ENCODE data around the gene ZIC1. TPM values are rescaled to one million over a fixed set of nuclear protein-coding genes. Genes with fewer than 3 reads are reported as not detected.

The ZIC1 gene
- total and polyA plus RNA-seq, 2 of the 13 experiments (the other 11 are each of a cell fraction or from before 2014, with no cell fraction given), result not detected

GRCh38 chr3:147385059-147386012 lies 23.8 kb upstream of the ZIC1 start:
- intact Hi-C loops (cut with micrococcal nuclease; ENCODE audit: unreplicated experiment), result no loop called here
- in situ Hi-C loops (cut with HindIII; ENCODE audit: extremely low pct_ligation_motif_present, low pct_unique_long_range_greater_than_20kb), result no loop called here

More at GRCh38 chr3:147385059-147386012, 23.8 kb upstream of the ZIC1 start:
- H3K36me3 ChIP-seq (replicated peaks in 1 of 2; ENCODE audit: control insufficient read depth in 1 of 2, insufficient read depth in 2 of 2, low read length in 2 of 2), result no peaks in the 10 kb centered on the region
- H3K9me3 ChIP-seq (ENCODE audit: low read length), result no peaks in the 10 kb centered on the region
- no peaks in the 10 kb centered on the region for H4K20me1 ChIP-seq (ENCODE audit: insufficient read depth, low read length)
- H3K27ac ChIP-seq (ENCODE audit: extremely low read length, insufficient read depth, low read length), result no peak overlapping the region
- 34% methylated on average over 18 of the region's 23 CpGs for WGBS (ENCODE audit: low lambda C conversion rate)
- H3K4me1 ChIP-seq (ENCODE audit: insufficient read depth, low read length), result no peaks in the 10 kb centered on the region
- no peak overlapping the region for H2AFZ ChIP-seq (ENCODE audit: low read length)
- no peak overlapping the region for H3K4me3 ChIP-seq (replicated peaks in 1 of 3; ENCODE audit: insufficient read depth in 1 of 3, low read depth in 2 of 3, low read length in 3 of 3)
- H3K79me2 ChIP-seq (ENCODE audit: insufficient read depth, low read length), result no peaks in the 10 kb centered on the region
- no peak overlapping the region for H3K4me2 ChIP-seq (ENCODE audit: low read depth, low read length)
- no TSS peak for BruUV-seq (replicated peaks)
- DNase-seq (ENCODE audit: low spot score) (no peak), ATAC-seq (no peak), FAIRE-seq (no peak)
- POLR2A ChIA-PET, result no interaction called here
- H3K27me3 ChIP-seq (ENCODE audit: control insufficient read depth in 1 of 2, insufficient read depth in 2 of 2, low read length in 2 of 2), result peaks cover 0 to 38% of the 10 kb centered on the region in 2 experiments; a peak in 4 of 5 replicates
- CTCF ChIA-PET (ENCODE audit: low intra/inter-chr PET ratio, low total read pairs), result no interaction called here
- no peak for TF ChIP-seq REXO4 (CRISPR knock-in tag; IDR thresholded peaks at IDR 0.05; ENCODE audit: borderline replicate concordance)
- no peak for TF ChIP-seq MED13 (CRISPR knock-in tag; IDR thresholded peaks at IDR 0.05)
- TF ChIP-seq ZNF770 (CRISPR knock-in tag; IDR thresholded peaks at IDR 0.05), result no peak
- TF ChIP-seq ZNF329 (CRISPR knock-in tag; IDR thresholded peaks at IDR 0.05; ENCODE audit: low read depth), result no peak
- TF ChIP-seq FOXK2 (IDR thresholded peaks at IDR 0.05), result no peak
- TF ChIP-seq MLXIP (CRISPR knock-in tag; IDR thresholded peaks at IDR 0.05; ENCODE audit: borderline replicate concordance), result no peak
- TF ChIP-seq FUBP1 (CRISPR knock-in tag; IDR thresholded peaks at IDR 0.05; ENCODE audit: borderline replicate concordance), result no peak
- TF ChIP-seq ZNF567 (CRISPR knock-in tag; IDR thresholded peaks at IDR 0.05; ENCODE audit: borderline replicate concordance), result no peak
- no peak for TF ChIP-seq DDIT3 (CRISPR knock-in tag; IDR thresholded peaks at IDR 0.05)
- no peak for TF ChIP-seq PAWR (CRISPR knock-in tag; IDR thresholded peaks at IDR 0.05; ENCODE audit: borderline replicate concordance)
- no peak overlapping the region for H3K9ac ChIP-seq (ENCODE audit: insufficient read depth, low read depth, low read length)
